UCSD-AML1 (cell line): ENCODE measurements around the gene KRTAP1-4.
"Not testable (repeated sequence)": the region's sequence is repeated elsewhere in the genome, so short reads cannot be mapped to it uniquely, and the experiment has no call there.

Source experiments
- DNase-seq: peaks from one replicate; lab custom pipeline; 2025; ENCODE audit not compliant: unreplicated experiment; lab: John Stamatoyannopoulos, UW

The KRTAP1-4 gene

DNA sequence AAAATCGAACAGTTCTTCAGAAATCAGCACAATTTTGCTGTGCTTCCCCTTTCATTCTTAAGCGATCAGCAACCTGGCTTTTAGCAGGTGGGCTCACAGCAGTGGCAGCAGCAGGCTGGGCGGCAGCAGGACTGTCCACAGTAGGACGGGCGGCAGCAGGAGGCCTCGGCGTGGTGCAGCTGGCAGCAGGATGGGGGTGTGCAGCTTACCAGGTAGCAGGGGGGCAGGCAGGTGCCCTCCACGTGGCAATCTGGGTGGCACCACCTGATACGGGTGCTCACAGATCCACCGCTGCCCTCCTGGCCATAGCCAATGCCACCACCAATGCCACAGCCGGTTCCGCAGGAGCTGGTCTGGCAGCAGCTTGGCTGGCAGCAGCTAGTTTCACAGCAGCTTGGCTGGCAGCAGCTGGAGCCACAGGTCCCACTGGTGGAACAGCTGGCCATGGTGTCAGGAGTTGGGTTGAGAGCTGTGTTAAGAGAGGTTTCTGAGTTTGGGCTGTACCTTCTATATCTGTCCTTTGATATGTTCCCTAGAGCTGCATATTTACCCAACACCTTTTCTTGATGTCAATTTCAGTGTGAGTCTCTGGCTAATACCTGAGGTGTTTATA is at the start of gene KRTAP1-4:
KRTAP1-4 (minus strand) TSS at position 563 of the 613 bp plus-strand sequence; CDS start at position 446, 117 bp downstream.
- DNase-seq, result no peak

- DNase-seq, result no peak
These were observed 46.8 kb upstream of the KRTAP1-4 start for GRCh38 chr17:41076788-41077187.

DNA sequence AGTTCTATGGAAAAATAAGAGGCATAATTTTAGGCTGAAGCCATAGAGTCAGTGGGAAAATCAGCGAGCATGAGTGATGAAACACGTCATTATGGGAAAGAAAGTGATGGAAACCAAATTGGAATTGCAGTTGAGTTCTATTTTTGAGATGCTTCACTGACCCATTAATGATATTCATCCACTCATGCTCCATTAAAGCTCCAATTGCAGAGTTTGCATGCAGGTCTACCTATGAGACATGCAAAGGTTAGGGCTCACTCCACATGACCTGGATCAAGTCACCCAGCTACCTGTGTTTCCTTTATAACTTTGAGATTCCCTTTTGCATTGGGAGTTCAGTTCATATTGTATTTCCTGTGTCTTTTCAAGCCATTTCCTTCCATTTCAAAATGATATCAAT is 43.7 kb upstream of the KRTAP1-4 start:
- DNase-seq, result no peak

DNA sequence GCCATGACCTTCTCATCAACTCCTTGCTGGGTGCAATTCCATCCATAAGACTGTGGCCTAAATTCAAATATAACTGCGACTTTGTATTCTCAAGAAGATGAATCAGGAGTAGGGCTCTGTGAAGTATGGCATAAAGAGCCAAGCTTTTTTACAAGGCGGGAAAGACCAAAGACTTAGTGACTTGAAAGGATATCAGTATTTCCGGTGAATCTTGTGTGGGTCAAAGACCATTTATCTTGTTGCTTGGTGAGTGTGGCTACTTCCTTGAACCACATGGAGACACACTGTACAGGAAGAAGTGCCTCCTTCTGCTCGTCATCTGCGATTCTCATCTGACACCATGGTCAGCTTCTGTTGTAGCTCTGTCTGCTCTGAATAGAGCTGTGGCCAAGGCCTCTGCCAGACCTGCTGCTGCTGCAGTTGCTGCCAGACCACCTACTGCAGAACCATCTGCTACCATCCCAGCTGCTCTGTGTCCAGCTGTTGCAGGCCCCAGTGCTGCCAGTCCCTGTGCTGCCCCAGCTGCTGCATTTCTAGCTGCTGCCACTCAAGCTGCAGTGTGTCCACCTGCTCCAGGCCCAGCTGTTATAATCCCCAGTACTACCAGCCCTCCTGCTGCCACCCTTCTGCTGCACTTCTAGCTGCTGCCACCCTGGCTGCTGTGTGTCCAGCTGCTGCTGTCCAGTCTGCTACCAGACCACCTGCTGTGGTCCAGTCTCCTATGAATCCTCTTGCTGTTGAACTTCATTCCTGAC is 41.8 kb upstream of the KRTAP1-4 start:
- no peak for DNase-seq

GRCh38 chr17:41069031-41069430 is 39.0 kb upstream of the KRTAP1-4 start:
- DNase-seq, result no peak

DNA sequence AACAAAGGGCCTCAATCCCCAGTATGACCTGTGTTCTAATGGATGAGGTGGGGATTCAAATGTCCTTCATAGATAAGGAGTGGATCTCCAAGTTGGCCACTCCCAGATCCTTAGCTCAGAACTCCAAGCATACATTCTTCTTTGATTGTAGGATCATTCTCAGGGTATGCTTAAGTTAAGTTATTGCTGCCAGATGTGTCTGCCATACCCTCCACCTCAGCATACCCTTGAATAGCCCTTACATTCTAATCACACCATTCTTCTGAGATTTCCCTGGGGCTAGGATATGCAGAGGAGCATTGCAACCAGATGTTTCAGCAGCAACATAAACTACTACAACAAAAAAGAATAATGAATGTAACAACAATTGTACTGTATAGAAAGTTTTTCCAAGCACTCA is 37.3 kb upstream of the KRTAP1-4 start:
- DNase-seq, result no peak

- DNase-seq, result no peak
These were observed 36.0 kb upstream of the KRTAP1-4 start, which contains the start of gene KRTAP2-4 for GRCh38 chr17:41065829-41066624. KRTAP2-4 (minus strand) TSS chr17:41065879; CDS start chr17:41065845, 34 bp downstream.

DNA sequence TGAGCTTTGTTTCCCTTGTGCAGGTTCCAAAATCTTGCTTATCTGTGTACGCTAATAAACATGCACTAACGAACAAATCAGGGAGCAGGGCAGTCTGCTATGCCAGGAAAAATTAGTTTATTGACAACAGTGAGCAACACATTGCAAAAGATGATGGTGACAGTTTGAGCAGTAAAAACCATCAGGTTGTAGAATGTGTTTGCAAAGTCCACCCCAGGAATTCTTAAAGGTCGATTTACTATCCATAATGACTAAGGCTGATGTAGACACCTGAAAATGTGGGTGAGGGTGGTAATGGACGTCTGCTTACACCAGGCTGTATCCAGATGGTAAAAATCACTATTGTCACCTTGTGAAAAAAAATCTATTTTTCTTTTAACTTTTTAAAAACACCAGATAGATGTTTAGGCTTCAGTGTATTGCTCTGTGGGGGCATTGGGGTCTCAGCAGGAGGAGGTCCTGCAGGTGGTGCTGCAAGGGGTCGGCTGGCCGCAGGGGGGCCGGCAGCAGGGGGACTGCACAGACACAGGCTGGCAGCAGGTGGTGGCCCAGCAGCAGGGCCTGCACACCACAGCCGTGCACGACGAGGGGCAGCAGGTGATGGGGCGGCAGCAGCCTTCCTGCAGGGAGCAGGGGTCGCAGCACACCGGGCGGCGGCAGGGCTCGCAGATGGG is 35.2 kb upstream of the KRTAP1-4 start:
- DNase-seq, result not testable (repeated sequence)

DNA sequence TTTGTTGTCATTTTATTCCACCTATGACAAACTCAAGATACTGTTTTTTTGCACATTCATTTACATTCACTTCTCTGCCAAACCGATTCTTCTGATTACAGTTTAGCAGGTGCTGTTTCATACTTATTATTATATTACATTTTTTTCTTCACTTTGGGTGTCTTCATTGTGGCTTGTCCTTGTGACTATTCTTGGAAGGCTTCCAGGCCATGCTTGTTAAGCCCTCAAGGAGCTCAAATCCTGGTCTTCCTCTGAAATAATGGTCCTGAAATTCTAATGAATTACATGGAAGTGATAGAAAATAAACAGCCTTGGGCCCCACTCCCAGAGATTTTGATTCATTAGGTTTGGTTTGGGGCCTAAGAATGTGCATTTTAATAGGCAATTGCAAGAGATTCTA is 34.3 kb upstream of the KRTAP1-4 start:
- no peak for DNase-seq

DNA sequence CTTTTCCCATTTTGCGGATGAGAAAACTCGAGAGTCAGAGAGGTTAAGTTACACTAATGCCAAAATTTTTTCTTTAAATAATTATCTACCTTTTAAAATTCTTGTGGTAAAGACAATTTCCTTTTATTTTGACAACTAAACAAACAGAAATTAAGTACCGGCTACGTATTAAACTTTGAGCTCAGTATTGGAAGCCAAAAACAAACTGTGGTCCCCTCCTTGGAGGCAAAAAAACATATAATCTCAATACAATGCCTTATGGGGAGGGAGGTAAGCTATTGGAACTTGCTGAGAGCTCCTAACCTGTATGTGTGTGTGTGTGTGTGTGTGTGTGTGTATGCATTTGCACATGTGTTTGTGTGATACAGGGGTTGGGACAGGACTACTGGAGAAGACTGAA is 33.5 kb upstream of the KRTAP1-4 start:
- DNase-seq, result no peak

DNA sequence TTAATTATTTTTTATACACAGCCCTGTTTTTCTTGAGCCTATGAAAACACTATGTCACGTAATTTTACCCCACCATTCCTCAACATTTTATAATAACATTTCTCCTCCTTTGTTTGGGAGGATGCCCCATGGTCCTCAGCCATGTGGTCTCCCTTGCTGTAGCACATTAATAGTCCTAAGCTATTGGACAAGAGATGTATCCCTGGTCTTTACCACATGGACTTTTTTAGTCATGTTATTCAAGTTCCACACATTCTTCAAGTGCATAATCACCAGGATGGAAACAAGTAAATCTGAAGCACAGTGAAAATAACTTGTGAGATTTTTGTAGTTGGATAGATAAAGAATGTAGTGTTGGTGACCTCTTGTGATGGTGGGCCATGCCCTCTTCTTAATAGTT is 32.0 kb upstream of the KRTAP1-4 start:
- DNase-seq, result no peak

DNA sequence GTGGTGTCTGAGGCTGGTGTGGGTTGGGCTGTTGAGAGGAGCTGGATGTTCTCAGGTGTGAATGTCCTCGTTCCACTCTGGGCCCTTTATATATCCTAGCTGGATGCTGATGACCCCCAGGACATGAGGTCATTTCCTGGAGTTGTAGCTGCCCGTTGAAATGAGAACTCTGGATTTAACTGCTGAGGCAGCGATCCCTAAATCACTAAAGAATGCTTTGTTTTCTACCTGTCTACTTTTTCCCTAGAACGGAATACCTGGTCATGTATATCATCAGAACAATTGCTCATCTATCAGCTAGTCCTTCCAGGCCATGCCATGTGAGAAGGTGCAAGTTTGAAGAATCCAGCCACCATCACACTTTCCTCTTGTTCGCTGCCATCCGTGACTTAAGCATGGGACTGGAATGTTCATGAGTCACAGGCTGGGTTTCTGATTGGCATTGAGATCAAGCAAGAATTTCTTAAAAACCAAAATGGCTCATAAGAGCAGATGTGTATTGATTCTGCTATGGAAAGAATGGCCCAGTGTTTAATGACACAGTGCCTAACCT is 30.1 kb upstream of the KRTAP1-4 start, which contains the start of gene KRTAP2-3:
KRTAP2-3 (minus strand) TSS at position 63 of the 553 bp plus-strand sequence. CDS start 64 bp downstream, outside the sequence.
- DNase-seq, result no peak

GRCh38 chr17:41059276-41060051 is 29.5 kb upstream of the KRTAP1-4 start:
- not testable (repeated sequence) for DNase-seq

GRCh38 chr17:41058741-41059140 is 28.7 kb upstream of the KRTAP1-4 start:
- DNase-seq, result no peak

GRCh38 chr17:41057547-41057946 is 27.6 kb upstream of the KRTAP1-4 start:
- DNase-seq, result no peak

DNA sequence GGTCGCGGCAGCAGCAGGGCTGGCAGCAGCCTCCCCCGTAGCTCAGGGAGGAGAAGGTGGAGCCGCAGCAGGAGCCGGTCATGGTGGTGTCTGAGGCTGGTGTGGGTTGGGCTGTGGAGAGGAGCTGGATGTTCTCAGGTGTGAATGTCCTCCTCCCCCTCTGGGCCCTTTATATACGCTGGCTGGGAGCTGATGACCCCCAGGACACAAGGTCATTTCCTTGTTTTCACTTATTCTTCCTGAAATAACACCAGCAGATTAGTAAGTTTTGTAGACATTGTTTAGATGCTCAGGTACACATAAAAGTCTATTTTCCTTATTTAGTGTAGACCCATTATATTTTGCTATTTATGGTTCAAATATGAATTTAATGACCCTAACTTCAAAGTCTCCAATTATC is 25.1 kb upstream of the KRTAP1-4 start, which contains the start of gene KRTAP2-2:
KRTAP2-2 (minus strand) TSS at position 101 of the 400 bp plus-strand sequence; CDS start at position 82, 19 bp downstream.
- DNase-seq, result not testable (repeated sequence)

- not testable (repeated sequence) for DNase-seq
These were observed 24.6 kb upstream of the KRTAP1-4 start for GRCh38 chr17:41054556-41054955.

DNA sequence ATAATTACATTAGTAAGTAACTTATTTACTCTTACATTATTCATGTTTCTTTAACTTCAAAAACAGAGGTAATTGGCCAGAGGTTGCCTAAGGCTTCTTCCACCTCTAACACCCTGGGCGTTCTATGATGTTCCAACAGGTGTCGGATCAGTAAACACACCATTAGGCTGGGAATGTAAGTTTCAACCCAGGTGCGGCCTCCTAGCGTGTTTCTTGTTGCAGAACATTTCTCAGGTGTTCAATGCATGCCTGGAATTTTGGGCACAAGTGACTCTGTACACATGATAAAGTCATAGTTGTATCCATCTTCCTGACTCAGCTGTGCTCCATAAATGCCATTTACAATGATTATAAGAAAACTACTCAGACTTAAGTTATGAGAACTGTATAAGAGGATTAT is 24.0 kb upstream of the KRTAP1-4 start:
- DNase-seq, result no peak

DNA sequence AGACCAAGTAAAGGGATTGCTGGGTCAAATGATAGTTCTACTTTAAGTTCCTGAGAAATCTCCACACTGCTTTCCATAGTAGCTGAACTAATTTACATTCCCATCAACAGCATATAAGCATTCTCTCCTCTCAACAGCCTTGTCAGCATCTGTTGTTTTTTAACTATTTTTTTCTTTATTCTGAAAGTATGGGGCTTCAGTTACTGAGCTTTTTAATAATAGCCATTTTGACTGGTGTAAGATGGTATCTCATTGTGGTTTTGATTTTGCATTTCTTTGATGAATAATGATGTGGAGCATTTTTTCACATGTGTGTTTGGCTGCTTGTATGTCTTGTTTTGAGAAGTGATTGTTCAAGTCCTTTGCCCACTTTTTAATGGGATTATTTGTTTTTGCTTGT is 22.6 kb upstream of the KRTAP1-4 start:
- DNase-seq, result no peak

DNA sequence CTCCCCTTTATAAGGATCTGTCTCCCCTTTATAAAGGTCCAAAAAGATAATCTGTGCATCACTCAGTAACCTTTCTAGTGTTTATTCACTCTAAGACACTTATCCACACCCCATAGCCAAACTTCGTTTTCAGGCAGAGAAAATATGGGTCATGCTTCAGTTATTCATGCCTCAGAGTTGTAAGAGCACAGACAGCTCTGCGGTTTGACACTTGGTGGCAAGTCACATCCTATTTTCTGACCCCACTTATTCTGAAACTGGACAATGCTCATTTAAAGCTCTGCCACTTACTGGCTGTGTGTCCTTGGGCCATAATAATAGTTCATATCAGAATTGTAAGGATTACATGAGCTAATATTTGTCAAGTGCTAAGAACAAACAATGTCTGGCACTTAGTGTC is 19.1 kb upstream of the KRTAP1-4 start:
- DNase-seq, result no peak
